ENCODE data around the gene GID8. TPM values are rescaled to one million over a fixed set of nuclear protein-coding genes. Genes with fewer than 3 reads are reported as not detected.

Gene GID8
- total and polyA plus RNA-seq, 9 of the 15 experiments (the other 6 are each of a cell fraction or from before 2014, with no cell fraction given): 7.5 to 31.6 (median 22.2) TPM

DNA sequence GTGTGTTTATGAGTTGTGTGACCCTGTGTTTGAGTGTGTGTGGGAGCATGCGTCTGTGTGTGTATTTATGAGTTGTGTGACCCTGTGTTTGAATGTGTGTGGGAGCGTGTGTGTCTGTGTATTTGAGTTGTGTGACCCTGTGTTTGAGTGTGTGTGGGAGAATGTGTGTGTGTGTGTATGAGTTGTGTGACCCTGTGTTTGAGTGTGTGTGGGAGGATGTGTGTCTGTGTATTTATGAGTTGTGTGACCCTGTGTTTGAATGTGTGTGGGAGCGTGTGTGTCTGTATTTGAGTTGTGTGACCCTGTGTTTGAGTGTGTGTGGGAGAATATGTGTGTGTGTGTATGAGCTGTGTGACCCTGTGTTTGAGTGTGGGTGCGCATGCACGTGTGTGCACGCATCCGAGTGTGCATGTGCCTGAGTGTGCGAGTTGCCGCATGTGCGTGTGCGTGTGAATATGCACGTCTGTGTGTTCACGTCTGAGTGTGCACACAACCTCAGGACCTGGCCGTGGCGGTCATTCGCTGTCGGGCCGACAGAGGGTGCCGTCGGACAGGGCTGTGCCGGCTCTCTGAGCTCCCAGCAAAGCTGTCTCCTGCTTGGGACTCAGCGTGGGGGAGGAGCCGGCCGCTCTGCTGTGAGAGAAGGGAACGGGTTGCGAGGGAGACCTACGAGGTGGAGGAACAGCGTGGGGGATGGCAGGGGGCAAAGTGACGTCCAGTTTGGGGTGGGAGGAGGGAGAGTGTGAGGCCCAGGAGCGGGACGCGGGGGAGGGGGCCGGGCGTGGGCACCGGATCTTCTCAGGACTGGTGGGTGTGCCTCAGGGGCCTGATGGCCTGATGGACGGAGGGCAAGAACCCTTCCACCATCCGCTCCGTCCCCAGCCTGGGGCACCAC lies 34.2 kb downstream of the GID8 start (continued):
- TF ChIP-seq, protein P1, sequence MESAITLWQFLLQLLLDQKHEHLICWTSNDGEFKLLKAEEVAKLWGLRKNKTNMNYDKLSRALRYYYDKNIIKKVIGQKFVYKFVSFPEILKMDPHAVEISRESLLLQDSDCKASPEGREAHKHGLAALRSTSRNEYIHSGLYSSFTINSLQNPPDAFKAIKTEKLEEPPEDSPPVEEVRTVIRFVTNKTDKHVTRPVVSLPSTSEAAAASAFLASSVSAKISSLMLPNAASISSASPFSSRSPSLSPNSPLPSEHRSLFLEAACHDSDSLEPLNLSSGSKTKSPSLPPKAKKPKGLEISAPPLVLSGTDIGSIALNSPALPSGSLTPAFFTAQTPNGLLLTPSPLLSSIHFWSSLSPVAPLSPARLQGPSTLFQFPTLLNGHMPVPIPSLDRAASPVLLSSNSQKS (CRISPR knock-in tag; IDR thresholded peaks at IDR 0.05): no peak
- TF ChIP-seq KAT7 (CRISPR knock-in tag; IDR thresholded peaks at IDR 0.05; ENCODE audit: borderline replicate concordance) (no peak), SNRNP70 (optimal IDR thresholded peaks at IDR 0.05; ENCODE audit: low read depth, low read length) (no peak), CCAR2 (IDR thresholded peaks at IDR 0.05; ENCODE audit: low read depth, low read length) (no peak), KAT2B (IDR thresholded peaks at IDR 0.05; ENCODE audit: low read depth, low read length) (no peak), RBM14 (IDR thresholded peaks at IDR 0.05; ENCODE audit: borderline replicate concordance, insufficient read depth, low read depth, low read length) (no peak), CCNT2 (IDR thresholded peaks at IDR 0.05; ENCODE audit: borderline replicate concordance, extremely low read depth, insufficient read length, low read depth, low read length) (no peak), TAL1 (IDR thresholded peaks at IDR 0.05) (no peak), CBFA2T2 (conservative IDR thresholded peaks at IDR 0.05) (no peak), ZNF57 (CRISPR knock-in tag; IDR thresholded peaks at IDR 0.05) (no peak), ILK (tag; IDR thresholded peaks at IDR 0.05; ENCODE audit: borderline replicate concordance, low read depth) (no peak), NONO (IDR thresholded peaks at IDR 0.05; ENCODE audit: low read depth in 2 of 2, low read length in 1 of 2) (no peak), ZFX (CRISPR knock-in tag; IDR thresholded peaks at IDR 0.05) (no peak), CHCHD3 (CRISPR knock-in tag; IDR thresholded peaks at IDR 0.05) (no peak), NCOA1 (IDR thresholded peaks at IDR 0.05; ENCODE audit: low read depth) (no peak), KLF1 (tag; IDR thresholded peaks at IDR 0.05) (no peak), EP400 (IDR thresholded peaks at IDR 0.05) (no peak), MBD2 (IDR thresholded peaks at IDR 0.05; ENCODE audit: borderline replicate concordance, low read depth) (no peak), ZNF347 (CRISPR knock-in tag; IDR thresholded peaks at IDR 0.05; ENCODE audit: low read depth) (no peak), GABPA (tag; conservative IDR thresholded peaks at IDR 0.05; ENCODE audit: low read depth) (no peak), TEAD2 (tag; IDR thresholded peaks at IDR 0.05) (no peak)
- TF ChIP-seq, protein P2, sequence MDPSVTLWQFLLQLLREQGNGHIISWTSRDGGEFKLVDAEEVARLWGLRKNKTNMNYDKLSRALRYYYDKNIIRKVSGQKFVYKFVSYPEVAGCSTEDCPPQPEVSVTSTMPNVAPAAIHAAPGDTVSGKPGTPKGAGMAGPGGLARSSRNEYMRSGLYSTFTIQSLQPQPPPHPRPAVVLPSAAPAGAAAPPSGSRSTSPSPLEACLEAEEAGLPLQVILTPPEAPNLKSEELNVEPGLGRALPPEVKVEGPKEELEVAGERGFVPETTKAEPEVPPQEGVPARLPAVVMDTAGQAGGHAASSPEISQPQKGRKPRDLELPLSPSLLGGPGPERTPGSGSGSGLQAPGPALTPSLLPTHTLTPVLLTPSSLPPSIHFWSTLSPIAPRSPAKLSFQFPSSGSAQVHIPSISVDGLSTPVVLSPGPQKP (CRISPR knock-in tag; IDR thresholded peaks at IDR 0.05): no peak
- TF ChIP-seq, protein P3, sequence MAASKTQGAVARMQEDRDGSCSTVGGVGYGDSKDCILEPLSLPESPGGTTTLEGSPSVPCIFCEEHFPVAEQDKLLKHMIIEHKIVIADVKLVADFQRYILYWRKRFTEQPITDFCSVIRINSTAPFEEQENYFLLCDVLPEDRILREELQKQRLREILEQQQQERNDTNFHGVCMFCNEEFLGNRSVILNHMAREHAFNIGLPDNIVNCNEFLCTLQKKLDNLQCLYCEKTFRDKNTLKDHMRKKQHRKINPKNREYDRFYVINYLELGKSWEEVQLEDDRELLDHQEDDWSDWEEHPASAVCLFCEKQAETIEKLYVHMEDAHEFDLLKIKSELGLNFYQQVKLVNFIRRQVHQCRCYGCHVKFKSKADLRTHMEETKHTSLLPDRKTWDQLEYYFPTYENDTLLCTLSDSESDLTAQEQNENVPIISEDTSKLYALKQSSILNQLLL (CRISPR knock-in tag; IDR thresholded peaks at IDR 0.05; ENCODE audit: borderline replicate concordance): no peak
- TF ChIP-seq, protein P4, sequence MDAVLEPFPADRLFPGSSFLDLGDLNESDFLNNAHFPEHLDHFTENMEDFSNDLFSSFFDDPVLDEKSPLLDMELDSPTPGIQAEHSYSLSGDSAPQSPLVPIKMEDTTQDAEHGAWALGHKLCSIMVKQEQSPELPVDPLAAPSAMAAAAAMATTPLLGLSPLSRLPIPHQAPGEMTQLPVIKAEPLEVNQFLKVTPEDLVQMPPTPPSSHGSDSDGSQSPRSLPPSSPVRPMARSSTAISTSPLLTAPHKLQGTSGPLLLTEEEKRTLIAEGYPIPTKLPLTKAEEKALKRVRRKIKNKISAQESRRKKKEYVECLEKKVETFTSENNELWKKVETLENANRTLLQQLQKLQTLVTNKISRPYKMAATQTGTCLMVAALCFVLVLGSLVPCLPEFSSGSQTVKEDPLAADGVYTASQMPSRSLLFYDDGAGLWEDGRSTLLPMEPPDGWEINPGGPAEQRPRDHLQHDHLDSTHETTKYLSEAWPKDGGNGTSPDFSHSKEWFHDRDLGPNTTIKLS (IDR thresholded peaks at IDR 0.05; ENCODE audit: borderline replicate concordance, low read depth): no peak
